AG10803 (cell line): ENCODE data around the gene PMEPA1.

Experiments used
- DNase-seq: peaks from one replicate; pipeline ENCODE4 v3.0.0; 2010; ENCODE audit warnings: low read depth
- H3K4me3 ChIP-seq: 2 replicates; pipeline ENCODE4 v1.5.1; 2011; ENCODE audit warnings: mild to moderate bottlenecking, low read length, control low read depth
- TF ChIP-seq, protein P1 (sequence below): conservative IDR thresholded peaks from 2 replicates; pipeline ENCODE4 v1.5.1; 2011; ENCODE audit warnings: mild to moderate bottlenecking, low read length, control low read depth, inconsistent platforms

The PMEPA1 gene

DNA sequence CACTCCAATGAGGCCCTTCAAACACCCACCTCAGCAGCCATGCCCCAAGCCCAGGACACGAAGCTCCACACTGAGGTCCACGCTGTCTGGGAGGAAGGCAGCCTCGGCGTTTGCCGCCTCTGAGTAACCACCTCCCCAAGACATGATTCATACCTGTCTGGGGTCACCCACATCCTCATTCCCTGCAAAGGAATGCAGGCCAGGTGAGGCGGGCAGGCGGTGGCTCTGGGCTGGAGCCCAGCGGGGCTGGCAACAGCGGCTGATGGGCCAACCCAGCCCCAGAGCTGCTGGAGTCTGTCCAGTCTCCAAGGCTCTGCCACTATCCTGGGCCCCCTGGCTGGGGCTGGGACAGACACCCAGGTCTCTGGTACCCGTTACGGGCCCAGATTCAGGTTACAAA is 14.8 kb downstream of the PMEPA1 start:
- no peak for DNase-seq
- TF ChIP-seq, protein P1, sequence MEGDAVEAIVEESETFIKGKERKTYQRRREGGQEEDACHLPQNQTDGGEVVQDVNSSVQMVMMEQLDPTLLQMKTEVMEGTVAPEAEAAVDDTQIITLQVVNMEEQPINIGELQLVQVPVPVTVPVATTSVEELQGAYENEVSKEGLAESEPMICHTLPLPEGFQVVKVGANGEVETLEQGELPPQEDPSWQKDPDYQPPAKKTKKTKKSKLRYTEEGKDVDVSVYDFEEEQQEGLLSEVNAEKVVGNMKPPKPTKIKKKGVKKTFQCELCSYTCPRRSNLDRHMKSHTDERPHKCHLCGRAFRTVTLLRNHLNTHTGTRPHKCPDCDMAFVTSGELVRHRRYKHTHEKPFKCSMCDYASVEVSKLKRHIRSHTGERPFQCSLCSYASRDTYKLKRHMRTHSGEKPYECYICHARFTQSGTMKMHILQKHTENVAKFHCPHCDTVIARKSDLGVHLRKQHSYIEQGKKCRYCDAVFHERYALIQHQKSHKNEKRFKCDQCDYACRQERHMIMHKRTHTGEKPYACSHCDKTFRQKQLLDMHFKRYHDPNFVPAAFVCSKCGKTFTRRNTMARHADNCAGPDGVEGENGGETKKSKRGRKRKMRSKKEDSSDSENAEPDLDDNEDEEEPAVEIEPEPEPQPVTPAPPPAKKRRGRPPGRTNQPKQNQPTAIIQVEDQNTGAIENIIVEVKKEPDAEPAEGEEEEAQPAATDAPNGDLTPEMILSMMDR = no peak
- no peak overlapping the region for H3K4me3 ChIP-seq

DNA sequence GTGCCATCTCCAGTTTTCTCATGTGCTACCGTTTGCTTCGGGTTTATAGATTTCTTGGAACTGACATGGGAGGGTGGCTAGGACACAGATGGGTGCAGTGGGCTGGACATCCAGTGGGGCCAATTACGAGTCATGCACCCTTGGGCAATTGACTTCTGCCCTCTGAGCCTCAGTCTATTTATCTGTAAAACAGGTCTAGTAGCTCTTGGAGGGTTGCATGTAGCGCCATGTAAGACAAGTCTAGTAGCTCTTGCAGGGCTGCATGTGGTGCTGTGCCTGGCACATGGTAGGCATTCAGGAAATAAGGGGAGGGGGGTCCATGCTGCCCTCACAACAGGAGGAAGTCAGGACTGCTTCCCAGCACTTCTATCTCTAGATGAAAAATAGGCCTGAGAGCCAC is 15.3 kb downstream of the PMEPA1 start:
- TF ChIP-seq, protein P1 = no peak
- no peak for DNase-seq
- no peak overlapping the region for H3K4me3 ChIP-seq

DNA sequence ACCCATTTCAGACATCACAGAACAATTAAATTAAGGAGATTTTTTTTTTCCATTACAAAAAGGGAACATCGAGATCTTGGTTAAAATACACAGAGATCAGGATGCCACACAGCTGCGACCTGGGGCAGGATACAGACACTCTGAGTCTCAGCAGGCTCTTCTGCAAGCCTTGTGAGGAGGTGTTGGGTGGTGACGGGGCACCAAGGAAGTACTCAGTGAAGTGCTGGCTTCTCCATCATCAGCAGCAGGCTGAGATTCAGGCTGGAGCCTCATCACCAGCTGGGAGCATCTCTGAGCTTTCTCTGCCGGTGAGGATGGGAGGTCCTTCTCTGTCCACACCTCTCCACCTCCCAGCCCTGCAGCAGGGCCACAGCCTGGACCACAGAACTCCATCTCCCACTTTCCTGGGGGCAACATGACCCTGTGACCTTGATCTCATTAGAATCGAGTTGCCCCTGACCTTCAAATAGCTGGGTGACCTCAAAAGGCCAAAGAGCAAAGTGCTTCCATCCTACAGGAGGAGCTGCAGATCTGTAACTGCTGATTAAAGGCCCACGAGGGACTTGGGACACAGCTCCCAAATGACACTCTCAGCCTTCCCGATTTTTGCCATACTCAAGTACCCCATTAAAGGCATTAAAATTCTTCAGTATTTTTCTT is 16.0 kb downstream of the PMEPA1 start:
- TF ChIP-seq, protein P1 = no peak
- DNase-seq = no peak
- H3K4me3 ChIP-seq = no peak overlapping the region

DNA sequence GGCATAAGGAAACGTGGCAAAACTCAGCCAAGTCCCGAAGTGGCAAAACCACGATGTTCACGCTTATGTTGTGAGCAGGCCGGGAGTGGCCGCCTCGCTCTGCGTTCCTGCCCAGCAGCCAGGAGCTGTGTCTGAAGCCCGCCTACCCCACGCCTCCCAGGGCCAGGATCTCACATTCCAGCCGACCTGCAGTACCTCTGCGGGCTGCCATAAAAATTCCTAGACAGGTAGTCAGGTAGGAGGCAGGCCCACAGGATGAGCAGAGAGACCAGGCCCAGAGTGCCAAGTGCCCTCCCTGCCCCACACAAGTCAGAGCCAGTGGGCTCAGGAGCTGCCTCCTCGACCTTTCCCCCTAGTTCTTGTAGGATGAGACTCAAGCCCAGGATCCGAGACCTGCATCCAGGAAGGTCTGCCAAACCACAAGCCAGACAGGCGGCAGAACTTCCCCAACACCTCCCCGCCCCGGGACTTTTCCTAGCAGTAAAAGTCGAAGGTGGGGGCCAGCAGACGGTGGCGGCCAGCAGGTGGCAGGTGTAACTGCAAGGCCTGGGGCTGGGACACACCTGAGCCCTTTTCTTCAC is 16.7 kb downstream of the PMEPA1 start:
- TF ChIP-seq, protein P1 = no peak
- no peak overlapping the region for H3K4me3 ChIP-seq
- DNase-seq = no peak

DNA sequence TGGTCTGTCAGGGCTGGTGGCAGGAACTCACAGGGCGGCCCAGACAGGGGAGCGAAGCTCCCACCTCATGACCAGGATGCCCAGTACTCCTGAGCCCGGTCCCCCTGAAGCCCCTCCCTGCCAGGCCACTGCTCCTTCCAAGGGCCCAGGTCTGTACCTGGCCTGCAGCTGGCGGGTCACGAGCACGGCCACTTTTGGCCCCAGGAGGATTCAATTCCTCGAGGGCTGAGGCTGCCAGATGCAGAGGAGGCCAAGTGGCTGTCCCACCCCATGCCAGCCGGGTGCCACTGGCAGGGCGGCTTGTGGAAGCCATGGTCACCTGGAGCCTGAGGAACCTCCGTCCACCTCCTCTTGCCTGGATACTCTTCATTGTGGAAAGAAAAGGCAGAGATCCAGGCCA is 17.4 kb downstream of the PMEPA1 start:
- H3K4me3 ChIP-seq = no peak overlapping the region
- TF ChIP-seq, protein P1 = no peak
- no peak for DNase-seq

DNA sequence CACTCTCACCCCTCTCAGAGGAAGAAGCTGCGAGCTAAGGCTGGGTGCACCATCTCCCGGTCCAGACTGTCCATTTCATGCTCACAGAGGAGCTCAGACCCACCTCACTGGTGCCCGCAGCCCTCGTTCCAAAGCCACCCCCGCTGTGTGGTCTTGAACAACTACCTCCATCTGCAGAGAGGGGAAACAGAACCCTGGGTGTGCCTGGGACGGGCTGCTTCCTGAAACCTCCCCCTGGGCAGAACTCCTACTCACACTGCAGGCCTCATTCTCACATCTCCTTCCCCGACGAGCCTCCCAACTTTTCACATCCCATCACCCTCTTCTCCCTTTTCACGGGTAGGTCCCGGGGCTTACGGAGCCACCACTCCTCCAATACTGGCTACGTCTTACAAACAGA is 18.1 kb downstream of the PMEPA1 start:
- TF ChIP-seq, protein P1 = no peak
- DNase-seq = no peak
- no peak overlapping the region for H3K4me3 ChIP-seq

DNA sequence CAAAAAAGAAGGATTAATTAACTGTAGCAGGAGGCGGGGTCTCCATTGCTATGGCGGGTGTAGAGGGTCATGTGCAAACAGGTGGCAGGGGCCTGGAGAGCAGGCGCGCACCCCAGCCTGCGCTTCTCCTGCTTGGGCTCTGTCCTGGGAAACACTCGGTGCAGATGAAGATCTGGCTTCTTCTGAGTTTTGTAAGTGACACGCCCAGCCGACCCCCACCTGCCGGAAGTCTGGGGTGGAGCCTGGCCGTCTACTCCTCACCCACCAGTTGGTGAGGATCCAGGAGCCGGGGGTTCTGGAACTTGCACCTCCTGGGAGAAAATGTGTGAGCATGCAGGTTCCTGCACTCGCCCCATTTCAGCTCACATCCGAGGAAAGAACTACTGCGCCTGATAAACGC is 19.3 kb downstream of the PMEPA1 start:
- no peak overlapping the region for H3K4me3 ChIP-seq
- DNase-seq = no peak
- TF ChIP-seq, protein P1 = no peak
